IMR-90 (cell line): Measurements from ENCODE around the gene KLC1. TPM values are rescaled to one million over a fixed set of nuclear protein-coding genes. Genes with fewer than 3 reads are reported as not detected.

Experiments
- ATAC-seq: fragments of 200-7000 bp; cut with Tn5 transposase; 2 replicates; pipeline ENCODE4 v1.9.1; 2020; ENCODE audit warnings: low read depth, mild to moderate bottlenecking, moderate library complexity
- BruUV-seq: library from RNA; stranded (reverse); fragments of 400-500 nt; replicated peaks from 2 replicates; lab custom pipeline; 2021; lab: Mats Ljungman, UMichigan
- CTCF ChIA-PET: fragments of 300-600 bp; formaldehyde crosslinking; extraction: SDS; loops from one replicate; lab custom pipeline; 2021; ENCODE audit warnings: antibody characterized with exemption; lab: Yijun Ruan, JAX
- POLR2A ChIA-PET: fragments of 300-600 bp; sonication (Branson Sonifier 250); formaldehyde crosslinking; loops from one replicate; lab custom pipeline; 2022; ENCODE audit warnings: antibody characterized with exemption; ENCODE audit not compliant: unreplicated experiment; lab: Charles Lee
- DNase-seq: peaks from one replicate; pipeline ENCODE4 v3.0.0; 2013
- H2AFZ ChIP-seq: replicated peaks from 2 replicates; pipeline ENCODE3; 2013; ENCODE audit warnings: low read length, mild to moderate bottlenecking; ENCODE audit not compliant: poor library complexity
- H2AK5ac ChIP-seq: 2 replicates; pipeline ENCODE4 v1.6.1; 2013; ENCODE audit warnings: low read depth, low read length, inconsistent platforms
- H2AK9ac ChIP-seq: replicated peaks from 2 replicates; pipeline ENCODE3; 2013; ENCODE audit warnings: mild to moderate bottlenecking, low read depth, low read length, moderate library complexity; ENCODE audit not compliant: poor library complexity
- H2BK120ac ChIP-seq: 2 replicates; pipeline ENCODE4 v1.6.1; 2013; ENCODE audit warnings: low read depth, low read length, inconsistent platforms
- H2BK15ac ChIP-seq: 3 replicates; pipeline ENCODE4 v1.6.1; 2013; ENCODE audit warnings: low read depth, low read length, inconsistent platforms
- H2BK20ac ChIP-seq: 2 replicates; pipeline ENCODE4 v1.6.1; 2013; ENCODE audit warnings: low read depth, mild to moderate bottlenecking, inconsistent platforms, low read length, moderate library complexity
- H2BK5ac ChIP-seq: 2 replicates; pipeline ENCODE4 v1.6.1; 2013; ENCODE audit warnings: mild to moderate bottlenecking, low read depth, low read length, inconsistent platforms; ENCODE audit not compliant: poor library complexity, severe bottlenecking
- H3K14ac ChIP-seq: replicated peaks from 2 replicates; pipeline ENCODE4 v1.6.1; 2013; ENCODE audit warnings: low read depth, low read length, inconsistent platforms
- H3K18ac ChIP-seq: 2 replicates; pipeline ENCODE4 v1.6.1; 2013; ENCODE audit warnings: low read depth, low read length, control low read depth
- H3K23ac ChIP-seq: 2 replicates; pipeline ENCODE4 v1.6.1; 2013; ENCODE audit warnings: low read depth, low read length, inconsistent platforms
- H3K27ac ChIP-seq: 2 replicates; pipeline ENCODE4 v1.5.1; 2013; ENCODE audit warnings: mild to moderate bottlenecking, control low read depth, low read length; ENCODE audit not compliant: insufficient read depth
- H3K27me3 ChIP-seq: 2 replicates; pipeline ENCODE4 v1.6.1; 2013; ENCODE audit warnings: low read length; ENCODE audit not compliant: control insufficient read depth, insufficient read depth
- H3K36me3 ChIP-seq: 2 replicates; pipeline ENCODE4 v1.6.1; 2013; ENCODE audit warnings: low read length, mixed read lengths; ENCODE audit not compliant: control insufficient read depth, insufficient read depth
- H3K4ac ChIP-seq: 2 replicates; pipeline ENCODE4 v1.6.1; 2013; ENCODE audit warnings: low read depth, low read length, inconsistent platforms
- H3K4me1 ChIP-seq: 2 replicates; pipeline ENCODE4 v1.6.1; 2013; ENCODE audit warnings: low read length, mixed read lengths; ENCODE audit not compliant: control insufficient read depth, insufficient read depth
- H3K4me2 ChIP-seq: 2 replicates; pipeline ENCODE4 v1.6.1; 2013; ENCODE audit warnings: low read depth, mild to moderate bottlenecking, control low read depth, low read length, moderate library complexity
- H3K4me3 ChIP-seq: 2 replicates; pipeline ENCODE4 v1.5.1; 2013; ENCODE audit warnings: low read depth, mild to moderate bottlenecking, control low read depth, low read length, moderate library complexity; ENCODE audit not compliant: insufficient read depth
- H3K56ac ChIP-seq: 2 replicates; pipeline ENCODE4 v1.6.1; 2013; ENCODE audit warnings: low read length, inconsistent platforms; ENCODE audit not compliant: insufficient read depth; ENCODE audit errors: extremely low read depth
- H3K79me1 ChIP-seq, 2 experiments: 2 replicates each; pipeline ENCODE4 v1.6.1; 2013; ENCODE audit warnings: low read length in 2 of 2, inconsistent platforms in 1 of 2, low read depth in 1 of 2
- H3K9ac ChIP-seq: 2 replicates; pipeline ENCODE4 v1.6.1; 2013; ENCODE audit warnings: low read depth, low read length, control low read depth
- H3K9me1 ChIP-seq: 2 replicates; pipeline ENCODE4 v1.6.1; 2013; ENCODE audit warnings: low read length, inconsistent platforms; ENCODE audit not compliant: insufficient read depth
- H3K9me3 ChIP-seq: 2 replicates; pipeline ENCODE4 v1.6.1; 2013; ENCODE audit warnings: low read length; ENCODE audit not compliant: control insufficient read depth, insufficient read depth
- H4K20me1 ChIP-seq: 2 replicates; pipeline ENCODE4 v1.6.1; 2013; ENCODE audit warnings: low read length, inconsistent platforms; ENCODE audit not compliant: insufficient read depth
- H4K5ac ChIP-seq: 2 replicates; pipeline ENCODE4 v1.6.1; 2013; ENCODE audit warnings: mild to moderate bottlenecking, low read depth, low read length, control low read depth
- H4K8ac ChIP-seq, 2 experiments: 2 replicates each; pipeline ENCODE4 v1.6.1; 2013; ENCODE audit warnings: low read depth in 2 of 2, low read length in 2 of 2, control low read depth in 1 of 2, inconsistent platforms in 1 of 2
- H4K91ac ChIP-seq: 2 replicates; pipeline ENCODE4 v1.6.1; 2013; ENCODE audit warnings: low read depth, low read length, inconsistent platforms; ENCODE audit not compliant: insufficient read depth
- BHLHE40 ChIP-seq: fragments of 150-350 bp; IDR thresholded peaks from 2 replicates; pipeline ENCODE4 v1.6.1; 2016; ENCODE audit warnings: mild to moderate bottlenecking, low read depth, low read length
- CEBPB ChIP-seq: IDR thresholded peaks from 2 replicates; pipeline ENCODE4 v1.6.1; 2012; ENCODE audit warnings: low read depth, low read length, improper control_type of control experiment
- CHD1 ChIP-seq: IDR thresholded peaks from 2 replicates; pipeline ENCODE4 v1.6.1; 2012; ENCODE audit warnings: low read depth, low read length, improper control_type of control experiment
- FOS ChIP-seq: fragments of 150-350 bp; IDR thresholded peaks from 2 replicates; pipeline ENCODE4 v1.6.1; 2016; ENCODE audit warnings: low read depth, low read length
- MAFK ChIP-seq: IDR thresholded peaks from 2 replicates; pipeline ENCODE4 v1.6.1; 2012; ENCODE audit warnings: low read depth, low read length, improper control_type of control experiment
- MAZ ChIP-seq: IDR thresholded peaks from 2 replicates; pipeline ENCODE4 v1.6.1; 2012; ENCODE audit warnings: low read depth, mild to moderate bottlenecking, low read length, improper control_type of control experiment, moderate library complexity, borderline replicate concordance
- MXI1 ChIP-seq: IDR thresholded peaks from 2 replicates; pipeline ENCODE4 v1.6.1; 2012; ENCODE audit warnings: low read depth, mild to moderate bottlenecking, low read length, moderate library complexity, borderline replicate concordance
- NFE2L2 ChIP-seq: fragments of 150-350 bp; IDR thresholded peaks from 2 replicates; pipeline ENCODE4 v1.6.1; 2016; ENCODE audit warnings: low read depth, mild to moderate bottlenecking, low read length
- POLR2A ChIP-seq: IDR thresholded peaks from 2 replicates; pipeline ENCODE4 v1.6.1; 2012; ENCODE audit warnings: mild to moderate bottlenecking, low read depth, low read length
- RAD21 ChIP-seq: IDR thresholded peaks from 2 replicates; pipeline ENCODE4 v1.6.1; 2012; ENCODE audit warnings: low read length, improper control_type of control experiment
- RCOR1 ChIP-seq: IDR thresholded peaks from 2 replicates; pipeline ENCODE4 v1.6.1; 2012; ENCODE audit warnings: mild to moderate bottlenecking, low read length, improper control_type of control experiment; ENCODE audit not compliant: insufficient replicate concordance
- RFX5 ChIP-seq: IDR thresholded peaks from 2 replicates; pipeline ENCODE4 v1.8.0; 2012; ENCODE audit warnings: low read depth, mild to moderate bottlenecking, low read length, moderate library complexity
- SMC3 ChIP-seq: fragments of 150-350 bp; IDR thresholded peaks from 2 replicates; pipeline ENCODE4 v1.6.1; 2016; ENCODE audit warnings: low read depth, mild to moderate bottlenecking, antibody characterized with exemption, low read length, moderate library complexity
- WGBS, 2 experiments: methylation state at CpG; one replicate each; pipeline versions ENCODE4 v1.1.5 to v1.1.7; 2013; ENCODE audit warnings: missing lambda C conversion rate in 2 of 2; ENCODE audit not compliant: insufficient read length in 1 of 2; ENCODE audit errors: extremely low coverage in 2 of 2; 5-methylcytosine and 5-hydroxymethylcytosine counted together
- dilution Hi-C: fragments of 300-500 bp; cut with HindIII; formaldehyde crosslinking; loops from one replicate; pipeline ENCODE4 v1.14.3; 2018; ENCODE audit warnings: low sequenced_read_pairs; ENCODE audit not compliant: unreplicated experiment
- in situ Hi-C: fragments of 300-500 bp; cut with MboI; formaldehyde crosslinking; loops from 3 replicates; pipeline ENCODE4 v1.14.3; 2019; ENCODE audit warnings: low sequenced_read_pairs, inconsistent platforms, mixed read lengths
- intact Hi-C: fragments of 100-400 bp; cut with micrococcal nuclease; formaldehyde crosslinking; loops from 2 replicates; pipeline ENCODE4 v1.10.0; 2022
- polyA plus RNA-seq, 3 experiments: library from polyadenylated mRNA; depleted of rRNA; stranded (reverse); fragments of >200 nt; gene quantifications; 2 replicates each; pipeline ENCODE4 v1.2.3, GENCODE V29; 2012; ENCODE audit warnings: low replicate concordance in 1 of 3
- total RNA-seq: library from RNA; depleted of rRNA; stranded (reverse); fragments of >200 nt; gene quantifications from 2 replicates; pipeline ENCODE4 v1.2.3, GENCODE V29; 2012
- TF ChIP-seq, protein P1 (sequence below): fragments of 150-350 bp; IDR thresholded peaks from 2 replicates; pipeline ENCODE4 v1.6.1; 2017; ENCODE audit warnings: mild to moderate bottlenecking, antibody characterized with exemption, low read length, low read depth
- TF ChIP-seq, protein P2 (sequence below): conservative IDR thresholded peaks from 2 replicates; pipeline ENCODE4 v1.5.1; 2012; ENCODE audit warnings: mild to moderate bottlenecking, low read depth, low read length, improper control_type of control experiment
- TF ChIP-seq, protein P3 (sequence below): fragments of 150-350 bp; IDR thresholded peaks from 2 replicates; pipeline ENCODE4 v1.6.1; 2016; ENCODE audit warnings: low read depth, mild to moderate bottlenecking, low read length, moderate library complexity, borderline replicate concordance

KLC1 gene
- total and polyA plus RNA-seq, 2 of the 4 experiments (the other 2 are of a cell fraction) = 101 to 157 TPM

DNA sequence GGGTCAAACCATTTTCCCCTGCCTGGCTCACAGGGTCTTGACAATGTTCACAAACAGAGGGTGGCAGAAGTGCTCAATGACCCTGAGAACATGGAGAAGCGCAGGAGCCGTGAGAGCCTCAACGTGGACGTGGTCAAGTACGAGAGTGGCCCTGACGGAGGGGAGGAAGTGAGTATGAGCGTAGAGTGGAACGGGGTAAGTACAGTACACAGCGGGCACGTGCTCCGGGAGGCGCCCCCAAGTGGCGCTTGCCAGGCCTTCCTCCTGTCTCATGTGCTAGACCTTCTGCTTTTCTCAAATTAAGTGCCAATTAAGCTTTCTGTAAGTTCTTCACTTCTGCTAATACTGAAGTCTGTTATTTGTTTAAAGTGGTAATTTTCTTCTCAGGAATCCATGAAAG is 50.3 kb downstream of the KLC1 start:
- Histone ChIP-seq H3K9me1 (peaks cover 3% of the 10 kb centered on the region; the same call in 1 of the 2 replicates), H3K14ac (no peak overlapping the region), H3K9ac (no peak overlapping the region), H3K56ac (no peak overlapping the region), H2AK5ac (no peak overlapping the region; the same call in 1 of the 2 replicates), H2BK15ac (no peak overlapping the region), H3K9me3 (no peaks in the 10 kb centered on the region), H3K4me3 (no peak overlapping the region), H2AK9ac (no peak overlapping the region), H2AFZ (no peak overlapping the region), H3K27me3 (no peaks in the 10 kb centered on the region), H4K20me1 (peaks cover 16% of the 10 kb centered on the region), H3K79me1 (peaks cover 17 to 47% of the 10 kb centered on the region in 2 experiments), H3K18ac (no peak overlapping the region), H3K4ac (no peak overlapping the region; the same call in 1 of the 2 replicates), H2BK5ac (peak overlapping the region; percentile 1), H3K27ac (no peak overlapping the region), H4K8ac (no peak overlapping the region), H4K5ac (no peak overlapping the region), H4K91ac (no peak overlapping the region), H3K4me1 (peaks cover 4% of the 10 kb centered on the region; the same call in 1 of the 2 replicates), H3K23ac (no peak overlapping the region), H2BK120ac (no peak overlapping the region), H3K4me2 (no peak overlapping the region), H3K36me3 (peaks cover 66% of the 10 kb centered on the region), H2BK20ac (no peak overlapping the region)
- WGBS, 2 experiments = no CpG with 5 or more reads among the region's 13 CpGs
- POLR2A ChIA-PET = no interaction called here
- DNase-seq (no peak), ATAC-seq (peak; percentile 51)
- no TSS peak for BruUV-seq
- CTCF ChIA-PET = interaction anchor here (1.3 to 2.0 kb wide), 2 partner anchors 15 to 84 kb away, joined by 6 read pairs; no protein-coding TSS in a partner anchor
- in situ Hi-C loops = no loop called here
- TF ChIP-seq, protein P1, sequence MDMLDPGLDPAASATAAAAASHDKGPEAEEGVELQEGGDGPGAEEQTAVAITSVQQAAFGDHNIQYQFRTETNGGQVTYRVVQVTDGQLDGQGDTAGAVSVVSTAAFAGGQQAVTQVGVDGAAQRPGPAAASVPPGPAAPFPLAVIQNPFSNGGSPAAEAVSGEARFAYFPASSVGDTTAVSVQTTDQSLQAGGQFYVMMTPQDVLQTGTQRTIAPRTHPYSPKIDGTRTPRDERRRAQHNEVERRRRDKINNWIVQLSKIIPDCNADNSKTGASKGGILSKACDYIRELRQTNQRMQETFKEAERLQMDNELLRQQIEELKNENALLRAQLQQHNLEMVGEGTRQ = no peak
- TF ChIP-seq, protein P2, sequence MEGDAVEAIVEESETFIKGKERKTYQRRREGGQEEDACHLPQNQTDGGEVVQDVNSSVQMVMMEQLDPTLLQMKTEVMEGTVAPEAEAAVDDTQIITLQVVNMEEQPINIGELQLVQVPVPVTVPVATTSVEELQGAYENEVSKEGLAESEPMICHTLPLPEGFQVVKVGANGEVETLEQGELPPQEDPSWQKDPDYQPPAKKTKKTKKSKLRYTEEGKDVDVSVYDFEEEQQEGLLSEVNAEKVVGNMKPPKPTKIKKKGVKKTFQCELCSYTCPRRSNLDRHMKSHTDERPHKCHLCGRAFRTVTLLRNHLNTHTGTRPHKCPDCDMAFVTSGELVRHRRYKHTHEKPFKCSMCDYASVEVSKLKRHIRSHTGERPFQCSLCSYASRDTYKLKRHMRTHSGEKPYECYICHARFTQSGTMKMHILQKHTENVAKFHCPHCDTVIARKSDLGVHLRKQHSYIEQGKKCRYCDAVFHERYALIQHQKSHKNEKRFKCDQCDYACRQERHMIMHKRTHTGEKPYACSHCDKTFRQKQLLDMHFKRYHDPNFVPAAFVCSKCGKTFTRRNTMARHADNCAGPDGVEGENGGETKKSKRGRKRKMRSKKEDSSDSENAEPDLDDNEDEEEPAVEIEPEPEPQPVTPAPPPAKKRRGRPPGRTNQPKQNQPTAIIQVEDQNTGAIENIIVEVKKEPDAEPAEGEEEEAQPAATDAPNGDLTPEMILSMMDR = peak; percentile 31; the same call in 1 of the 2 replicates
- TF ChIP-seq SMC3 (peak; percentile 48), MXI1 (no peak), RFX5 (no peak), NFE2L2 (no peak), RCOR1 (no peak), CHD1 (no peak), RAD21 (peak; percentile 42), MAZ (no peak), MAFK (no peak), BHLHE40 (peak; percentile 66; the same call in 1 of the 2 replicates), POLR2A (no peak), CEBPB (no peak), FOS (no peak)
- TF ChIP-seq, protein P3, sequence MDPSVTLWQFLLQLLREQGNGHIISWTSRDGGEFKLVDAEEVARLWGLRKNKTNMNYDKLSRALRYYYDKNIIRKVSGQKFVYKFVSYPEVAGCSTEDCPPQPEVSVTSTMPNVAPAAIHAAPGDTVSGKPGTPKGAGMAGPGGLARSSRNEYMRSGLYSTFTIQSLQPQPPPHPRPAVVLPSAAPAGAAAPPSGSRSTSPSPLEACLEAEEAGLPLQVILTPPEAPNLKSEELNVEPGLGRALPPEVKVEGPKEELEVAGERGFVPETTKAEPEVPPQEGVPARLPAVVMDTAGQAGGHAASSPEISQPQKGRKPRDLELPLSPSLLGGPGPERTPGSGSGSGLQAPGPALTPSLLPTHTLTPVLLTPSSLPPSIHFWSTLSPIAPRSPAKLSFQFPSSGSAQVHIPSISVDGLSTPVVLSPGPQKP = no peak
- intact Hi-C loops = loop anchor here (2.0 kb wide), 1 partner anchor 107 kb away; no protein-coding TSS in a partner anchor
- dilution Hi-C loops = no loop called here
